Inflammatory macrophage treated with lipopolysaccharide for 4 hours (primary cell): Measurements from ENCODE around the gene BCL2.

Experiments used
- DNase-seq: peaks from one replicate; pipeline ENCODE4 v3.0.0-alpha.2; 2020

BCL2 gene

DNA sequence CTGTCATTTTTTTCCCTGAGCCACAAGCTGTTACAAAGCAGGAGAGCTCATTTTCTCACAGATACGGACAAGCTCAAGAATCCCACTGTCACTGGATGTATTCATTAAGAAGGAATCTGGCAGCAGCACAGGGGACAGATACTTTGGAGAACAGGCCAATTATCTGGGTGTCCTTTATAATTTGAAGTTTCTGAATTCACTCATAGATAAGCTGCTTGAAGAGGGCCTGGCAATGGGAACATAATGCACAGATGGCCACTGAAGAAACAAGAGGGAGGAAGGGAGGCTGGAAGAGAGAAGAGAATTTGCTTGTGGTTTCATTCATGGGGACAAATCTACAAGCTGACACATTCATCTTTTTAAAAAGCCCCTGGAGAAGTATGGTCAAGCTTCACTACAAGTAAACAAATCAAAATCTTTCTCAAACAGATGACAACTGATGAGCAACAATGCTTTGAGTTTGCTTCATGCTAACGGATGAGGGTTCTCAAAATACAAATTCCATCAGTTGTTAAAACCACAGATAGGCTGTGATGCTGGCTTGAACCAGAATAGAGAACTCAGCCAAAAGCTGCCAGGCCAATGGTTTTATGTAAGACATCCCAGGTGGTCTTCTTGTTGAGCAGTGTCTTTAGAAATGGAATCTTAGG, 11.9 kb downstream of the BCL2 start:
- no peak for DNase-seq

DNA sequence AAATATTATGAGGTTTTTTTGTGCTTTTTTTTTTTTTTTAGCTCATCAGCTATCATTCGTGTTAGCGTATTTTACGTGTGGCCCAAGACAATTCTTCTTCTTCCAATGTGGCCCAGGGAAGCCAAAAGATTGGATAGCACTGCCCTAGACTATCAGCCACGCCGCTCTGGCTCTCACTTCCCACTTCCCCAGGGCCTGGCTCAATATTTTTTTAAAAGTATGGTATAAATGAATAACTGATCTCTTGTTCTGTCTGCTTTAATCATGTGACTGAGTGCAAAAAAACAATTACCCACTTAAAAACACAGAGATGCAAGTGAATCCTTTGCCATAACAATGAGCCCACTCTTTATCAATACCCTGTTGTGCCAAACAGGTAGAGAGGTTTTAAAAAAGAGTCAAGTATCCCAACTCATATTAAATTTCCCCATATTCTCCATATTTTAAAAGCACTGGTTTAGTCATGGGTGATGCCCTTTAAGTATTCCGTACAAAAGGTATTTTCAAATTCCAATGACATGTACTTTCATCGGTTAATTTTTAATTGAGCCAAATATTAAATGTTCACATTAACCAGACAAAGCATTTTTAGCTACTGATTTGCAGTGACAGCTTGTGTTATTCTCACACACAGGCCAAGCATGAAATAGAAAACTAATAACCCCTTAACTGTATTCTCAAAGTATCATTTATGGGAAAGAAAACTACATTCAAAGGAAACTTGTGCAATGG, 12.6 kb downstream of the BCL2 start:
- DNase-seq: no peak

GRCh38 chr18:63306249-63306648, 13.3 kb downstream of the BCL2 start:
- no peak for DNase-seq

DNA sequence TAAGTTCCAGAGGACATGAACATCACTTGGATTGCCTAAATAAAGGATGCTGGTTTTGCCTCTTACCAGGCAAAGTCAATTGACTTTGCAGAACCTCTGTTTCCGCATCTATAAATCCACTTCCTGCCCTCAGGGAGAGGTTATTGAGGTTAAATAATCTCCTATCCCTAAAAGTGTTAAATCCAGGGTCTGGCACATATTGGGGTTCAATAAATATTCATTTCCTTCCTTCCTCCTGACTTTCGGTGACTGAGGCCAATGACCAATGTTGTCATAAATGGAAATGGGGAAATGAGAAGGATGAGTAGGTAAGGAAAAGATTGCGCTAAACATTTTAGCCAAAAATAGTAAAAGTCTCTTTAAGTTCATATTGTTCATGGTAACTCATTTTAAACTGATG, 16.0 kb downstream of the BCL2 start:
- DNase-seq: peak; percentile 79

- no peak for DNase-seq
These were observed 16.7 kb downstream of the BCL2 start for GRCh38 chr18:63302636-63303405.

GRCh38 chr18:63302220-63302619, 17.3 kb downstream of the BCL2 start:
- peak; percentile 68 for DNase-seq

DNA sequence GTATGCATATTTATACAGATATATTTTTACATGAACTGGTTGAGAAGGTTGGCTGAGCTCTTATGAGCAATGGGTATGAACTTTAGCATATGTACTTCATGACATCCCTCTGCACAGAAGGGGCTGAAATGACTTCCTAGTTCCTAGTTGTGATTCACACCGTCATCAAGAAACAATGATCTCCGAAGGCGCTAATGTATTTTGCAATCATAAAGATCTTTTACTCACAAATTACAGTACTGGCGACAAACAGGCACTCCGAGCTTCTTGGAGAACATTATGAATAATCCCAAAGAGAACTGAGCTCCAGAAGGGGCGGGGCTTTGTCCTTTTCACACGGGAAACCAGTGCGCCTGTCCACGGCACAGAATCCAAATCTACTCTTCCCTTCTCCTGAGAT, 18.1 kb downstream of the BCL2 start:
- DNase-seq: peak; percentile 96

DNA sequence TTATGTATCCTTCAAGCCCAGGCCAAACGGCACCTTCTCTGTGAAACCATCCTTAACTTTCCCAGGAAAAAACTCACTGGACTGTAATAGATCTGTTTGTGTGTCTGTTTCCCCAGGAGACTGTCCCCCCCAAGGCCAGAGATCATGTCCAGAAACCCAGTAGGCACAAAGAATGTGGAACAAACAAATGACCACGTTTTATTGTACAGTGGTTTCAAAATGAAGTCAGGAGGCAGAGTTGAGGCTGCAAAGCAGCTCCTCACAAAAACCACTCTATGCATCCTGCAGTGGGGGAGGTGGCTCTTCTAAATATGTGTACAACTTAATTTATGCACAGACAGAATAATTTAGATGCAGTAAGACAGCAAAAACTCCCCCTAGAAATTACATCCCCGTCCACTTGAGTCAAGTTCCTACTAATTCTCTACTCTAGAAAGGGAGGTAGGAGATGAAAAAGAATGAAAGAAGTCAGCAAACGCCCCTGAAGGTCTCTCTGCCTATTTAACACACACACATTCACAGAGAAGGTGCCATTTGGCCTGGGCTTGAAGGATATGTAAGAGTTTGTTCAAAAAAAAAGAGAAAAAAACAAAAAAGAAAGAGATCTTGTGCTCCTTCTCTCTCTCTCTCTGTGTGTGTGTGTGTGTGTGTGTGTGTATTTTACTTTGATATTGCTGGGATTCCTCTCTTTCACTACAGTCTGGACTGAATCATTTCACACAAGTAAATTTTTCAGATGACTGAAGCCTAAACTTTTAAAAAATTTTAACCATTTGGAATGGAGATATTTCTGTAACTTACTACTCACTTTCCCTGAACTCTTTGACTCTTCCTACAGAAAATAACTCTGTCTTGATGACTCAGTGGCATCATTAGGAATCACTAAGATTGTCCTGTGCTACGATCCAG, 19.5 kb downstream of the BCL2 start:
- DNase-seq: no peak

- DNase-seq: no peak
These were observed 20.9 kb downstream of the BCL2 start for GRCh38 chr18:63298400-63299365.

GRCh38 chr18:63297687-63298399, 21.7 kb downstream of the BCL2 start:
- no peak for DNase-seq

DNA sequence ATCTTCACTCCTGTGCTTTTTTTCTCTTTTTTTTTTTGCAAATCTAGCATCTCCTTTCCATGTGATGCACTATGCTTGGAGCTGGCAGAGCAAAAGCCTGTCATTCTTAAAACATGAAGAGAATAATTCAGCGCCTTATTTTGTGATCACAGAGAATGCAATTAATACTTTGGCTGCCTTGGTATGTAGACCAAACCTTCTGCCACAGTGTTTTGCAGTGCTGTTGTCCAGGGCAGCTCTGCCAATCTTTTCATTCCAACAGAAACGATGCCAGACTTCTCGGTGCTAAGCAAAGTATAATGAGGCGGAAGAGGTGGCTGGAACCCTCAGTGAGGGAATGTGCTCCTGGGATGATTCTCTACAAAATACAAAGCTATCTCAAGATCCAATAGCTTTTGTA, 25.6 kb downstream of the BCL2 start:
- DNase-seq: no peak

DNA sequence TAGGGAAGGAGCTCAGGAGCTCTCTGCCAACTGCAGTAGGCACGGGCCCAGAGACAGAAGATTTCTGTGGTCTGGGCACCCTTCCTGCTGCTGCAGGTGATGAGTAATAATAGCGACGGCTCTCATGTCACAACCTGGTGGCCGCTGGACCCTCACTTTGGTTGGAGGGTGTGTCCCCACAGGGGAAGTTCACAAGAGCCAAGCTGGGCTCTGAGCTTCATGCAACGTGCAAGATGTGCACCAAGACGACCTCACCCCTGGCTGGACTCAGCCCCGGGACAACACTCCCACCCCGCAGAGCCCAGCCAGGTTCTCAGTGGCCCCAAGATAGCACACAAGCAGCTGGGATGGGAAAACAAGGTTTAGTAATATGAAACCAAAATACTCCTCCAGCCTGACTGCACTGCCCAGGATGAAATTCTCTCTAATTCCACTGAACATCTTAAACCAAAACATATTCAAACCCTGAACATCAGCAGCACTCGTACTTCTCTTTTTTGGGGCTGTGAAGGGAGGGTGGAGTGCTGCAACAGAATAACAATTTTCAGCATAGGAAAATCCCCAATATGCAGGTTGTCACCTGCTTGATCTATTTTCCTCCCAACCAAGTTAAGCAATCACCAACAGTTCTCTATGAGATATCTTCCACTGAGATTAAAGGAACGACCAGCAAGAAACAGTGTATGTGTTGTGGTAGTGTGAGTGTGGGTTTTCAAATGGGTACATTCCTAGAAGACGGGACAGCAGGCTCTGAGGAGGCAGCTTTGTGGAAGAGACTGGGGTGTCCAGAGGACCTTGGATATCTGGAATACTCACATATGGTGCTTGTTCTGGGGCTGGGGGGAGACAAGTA, 26.5 kb downstream of the BCL2 start:
- DNase-seq: peak; percentile 36

GRCh38 chr18:63291278-63291677, 28.3 kb downstream of the BCL2 start:
- DNase-seq: no peak

DNA sequence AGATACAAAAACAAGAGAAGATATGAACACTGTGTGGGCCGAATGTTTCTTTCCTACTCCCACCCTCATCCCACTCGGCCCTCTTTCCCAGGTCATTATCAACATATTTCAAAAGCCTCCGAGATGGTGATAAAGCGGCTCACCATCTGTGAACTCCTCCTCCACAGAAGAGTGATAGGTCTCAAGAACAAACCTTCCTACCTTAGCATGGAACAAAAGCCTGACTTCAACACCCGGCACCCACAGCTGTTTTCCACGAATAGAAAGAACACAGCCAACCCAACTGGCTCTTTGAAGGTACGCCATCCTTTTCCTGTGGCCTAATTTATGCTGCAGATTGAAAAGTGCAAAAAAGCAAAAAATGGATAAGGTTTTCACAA, 28.8 kb downstream of the BCL2 start:
- DNase-seq: no peak

- peak; percentile 73 for DNase-seq
These were observed 29.3 kb downstream of the BCL2 start for GRCh38 chr18:63290166-63290820.

DNA sequence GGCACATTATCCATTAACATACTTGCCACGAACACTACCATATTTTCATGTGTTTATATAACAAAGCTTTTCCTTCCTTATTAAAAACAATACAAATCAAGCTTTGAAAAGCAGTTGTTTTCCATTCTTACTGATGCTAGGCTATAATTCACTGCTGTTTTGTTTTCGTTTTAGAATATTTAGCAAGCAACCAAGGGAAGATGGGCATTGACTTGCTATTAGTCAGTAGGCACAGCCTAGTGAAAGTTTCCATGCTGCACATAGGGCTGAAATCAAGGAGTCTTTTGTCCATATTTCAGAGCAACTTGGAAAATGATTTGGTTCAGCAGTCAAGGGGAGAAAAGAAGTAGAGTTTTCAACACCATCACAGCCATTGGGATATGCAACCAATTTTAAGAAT, 31.3 kb downstream of the BCL2 start:
- DNase-seq: peak; percentile 56

DNA sequence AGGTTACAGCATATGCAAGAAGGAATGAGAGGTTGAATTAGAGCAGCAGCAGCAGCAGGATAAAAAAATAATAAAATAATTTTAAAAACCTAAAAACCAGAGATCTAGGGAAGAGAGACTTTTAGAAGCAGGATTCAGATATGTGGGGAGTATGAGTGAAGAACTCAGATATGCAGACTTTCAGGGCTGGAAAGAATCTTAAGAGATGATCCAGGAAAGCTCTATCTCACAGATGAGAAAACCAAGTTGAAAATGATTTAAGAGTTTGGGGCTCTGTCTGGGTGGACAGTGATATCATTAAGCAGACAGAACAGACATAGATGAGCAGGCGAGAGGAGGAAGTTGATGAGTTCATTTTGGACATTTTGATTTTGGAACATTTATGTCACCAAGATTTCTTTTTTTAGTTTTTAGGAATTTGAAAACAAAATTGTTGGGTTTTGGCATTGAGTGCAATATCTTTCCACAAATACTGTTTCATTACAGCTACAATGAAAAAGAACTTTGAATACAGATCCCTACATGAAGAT, 31.8 kb downstream of the BCL2 start:
- peak; percentile 87 for DNase-seq

DNA sequence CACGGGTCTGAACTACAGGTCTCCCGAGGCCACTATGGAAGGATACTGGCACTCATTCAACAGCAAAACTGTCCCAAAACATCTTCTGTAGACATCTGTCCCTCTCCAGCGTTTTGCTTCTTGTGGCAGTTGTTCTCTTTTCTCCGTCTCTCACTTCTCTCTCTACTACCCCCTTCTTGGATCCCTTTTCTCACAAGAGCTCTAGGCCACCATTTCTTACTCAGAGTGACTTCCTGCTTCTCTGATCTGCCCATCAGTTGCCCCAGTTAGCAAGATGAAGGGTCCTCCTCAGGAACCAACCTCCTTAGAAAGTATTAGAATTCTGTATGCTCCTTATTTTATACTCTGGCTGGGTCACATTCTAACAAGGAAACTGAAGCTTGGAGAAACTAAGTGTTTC, 32.6 kb downstream of the BCL2 start:
- peak; percentile 64 for DNase-seq
